ENCODE measurements around the gene SIGLEC5.
A peak's percentile ranks its signal among the peaks of the same experiment; 100 is the strongest.

DNA sequence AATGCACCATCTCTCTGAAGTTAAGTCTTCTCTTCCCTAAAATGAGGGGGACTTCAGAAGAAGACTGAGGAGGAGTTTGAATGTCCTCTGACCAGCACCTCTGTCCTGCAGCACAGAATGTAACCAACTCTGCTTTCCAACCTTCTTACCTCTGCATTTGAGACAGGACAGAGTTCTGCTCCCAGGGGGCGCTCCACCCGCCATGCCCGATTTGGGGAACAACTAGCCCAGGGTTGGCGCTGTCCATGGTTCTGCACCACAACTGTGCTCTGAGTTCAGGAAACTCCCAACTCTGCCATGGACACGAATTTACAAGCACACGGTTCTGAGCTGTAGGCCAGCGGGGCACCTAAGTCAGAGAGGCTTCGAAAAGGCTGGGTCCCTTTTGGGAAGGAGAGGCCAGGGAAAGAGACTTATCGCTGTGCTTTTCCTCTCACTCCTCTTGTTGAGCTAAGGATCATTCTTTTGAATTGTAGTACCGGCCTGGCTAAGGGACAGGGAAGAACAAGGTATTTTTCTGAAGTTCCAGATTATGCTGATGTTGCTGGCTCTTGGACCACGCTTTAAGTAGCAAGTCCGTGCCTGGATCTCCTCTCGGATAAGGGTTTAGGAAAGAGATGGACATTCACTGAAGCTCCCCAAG, 22.2 kb downstream of the SIGLEC5 start:
- TF ChIP-seq POLR2AphosphoS5 (IDR thresholded peaks at IDR 0.05) (no peak), POLR2A (IDR thresholded peaks at IDR 0.05) (no peak)
- TF ChIP-seq, protein P1, sequence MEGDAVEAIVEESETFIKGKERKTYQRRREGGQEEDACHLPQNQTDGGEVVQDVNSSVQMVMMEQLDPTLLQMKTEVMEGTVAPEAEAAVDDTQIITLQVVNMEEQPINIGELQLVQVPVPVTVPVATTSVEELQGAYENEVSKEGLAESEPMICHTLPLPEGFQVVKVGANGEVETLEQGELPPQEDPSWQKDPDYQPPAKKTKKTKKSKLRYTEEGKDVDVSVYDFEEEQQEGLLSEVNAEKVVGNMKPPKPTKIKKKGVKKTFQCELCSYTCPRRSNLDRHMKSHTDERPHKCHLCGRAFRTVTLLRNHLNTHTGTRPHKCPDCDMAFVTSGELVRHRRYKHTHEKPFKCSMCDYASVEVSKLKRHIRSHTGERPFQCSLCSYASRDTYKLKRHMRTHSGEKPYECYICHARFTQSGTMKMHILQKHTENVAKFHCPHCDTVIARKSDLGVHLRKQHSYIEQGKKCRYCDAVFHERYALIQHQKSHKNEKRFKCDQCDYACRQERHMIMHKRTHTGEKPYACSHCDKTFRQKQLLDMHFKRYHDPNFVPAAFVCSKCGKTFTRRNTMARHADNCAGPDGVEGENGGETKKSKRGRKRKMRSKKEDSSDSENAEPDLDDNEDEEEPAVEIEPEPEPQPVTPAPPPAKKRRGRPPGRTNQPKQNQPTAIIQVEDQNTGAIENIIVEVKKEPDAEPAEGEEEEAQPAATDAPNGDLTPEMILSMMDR (IDR thresholded peaks at IDR 0.05): peak in 2 of 4 experiments; percentile 16 to 52

Data from gastroesophageal sphincter (tissue), 3 donors.